GM18867 (cell line): Measurements from ENCODE around the gene CCDC121.

Experiments used
- ATAC-seq: cut with Tn5 transposase; IDR thresholded peaks from one replicate; pipeline ENCODE4 v1.9.1; 2021; ENCODE audit warnings: mild to moderate bottlenecking, moderate library complexity; ENCODE audit not compliant: unreplicated experiment

Gene CCDC121, protein sequence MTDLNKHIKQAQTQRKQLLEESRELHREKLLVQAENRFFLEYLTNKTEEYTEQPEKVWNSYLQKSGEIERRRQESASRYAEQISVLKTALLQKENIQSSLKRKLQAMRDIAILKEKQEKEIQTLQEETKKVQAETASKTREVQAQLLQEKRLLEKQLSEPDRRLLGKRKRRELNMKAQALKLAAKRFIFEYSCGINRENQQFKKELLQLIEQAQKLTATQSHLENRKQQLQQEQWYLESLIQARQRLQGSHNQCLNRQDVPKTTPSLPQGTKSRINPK

DNA sequence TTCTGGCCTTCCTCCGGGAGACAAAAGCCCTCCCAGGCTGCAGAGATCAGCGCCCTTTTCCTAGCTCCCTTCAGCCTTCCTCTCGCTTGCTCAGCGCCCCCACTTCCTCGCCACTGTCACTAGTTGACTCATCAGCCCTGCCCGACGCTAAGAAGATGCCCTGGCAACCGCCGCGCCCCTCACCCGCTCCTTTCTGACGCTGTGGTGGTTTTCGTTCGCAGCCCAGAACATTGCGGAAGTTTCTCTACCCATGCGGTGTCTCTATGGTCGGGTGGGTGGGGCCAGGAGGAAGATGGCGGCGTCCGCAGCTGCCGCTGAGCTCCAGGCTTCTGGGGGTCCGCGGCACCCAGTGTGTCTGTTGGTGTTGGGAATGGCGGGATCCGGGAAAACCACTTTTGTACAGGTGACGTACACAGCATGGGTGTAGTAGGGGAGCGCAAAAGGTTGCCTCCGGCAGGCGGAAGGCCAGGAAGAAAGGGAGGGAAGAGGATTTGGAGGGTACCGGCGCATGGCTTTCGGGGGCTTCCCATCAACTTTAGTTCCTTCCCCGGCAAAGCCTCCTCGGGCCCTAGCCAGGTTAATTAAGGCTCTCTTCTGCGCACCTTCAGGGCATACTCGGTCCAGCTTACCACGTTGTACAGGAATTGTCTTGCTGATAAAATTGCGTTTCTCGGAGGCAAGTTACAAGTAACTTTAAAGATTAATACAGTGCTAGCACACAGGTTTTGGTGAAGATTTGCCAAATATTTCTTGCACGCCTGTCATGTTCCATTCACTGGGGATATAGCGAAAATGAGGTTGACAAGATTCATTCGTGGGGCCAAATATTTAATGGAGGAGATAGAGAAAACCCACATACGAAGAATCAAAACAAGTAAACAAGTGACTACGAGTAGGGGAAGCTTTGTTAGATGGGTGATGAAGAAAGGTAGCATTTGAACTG lies at the start of gene CCDC121, which contains the start of gene GPN1:
Gene CCDC121, minus strand, starts transcription at position 246 of the 943 bp plus-strand sequence. CDS start 1,213 bp downstream, outside the sequence.
Gene GPN1, plus strand, starts transcription at position 284 of the 943 bp plus-strand sequence. Its CDS starts 9 bp downstream, at position 293.
- peak; percentile 99 for ATAC-seq

DNA sequence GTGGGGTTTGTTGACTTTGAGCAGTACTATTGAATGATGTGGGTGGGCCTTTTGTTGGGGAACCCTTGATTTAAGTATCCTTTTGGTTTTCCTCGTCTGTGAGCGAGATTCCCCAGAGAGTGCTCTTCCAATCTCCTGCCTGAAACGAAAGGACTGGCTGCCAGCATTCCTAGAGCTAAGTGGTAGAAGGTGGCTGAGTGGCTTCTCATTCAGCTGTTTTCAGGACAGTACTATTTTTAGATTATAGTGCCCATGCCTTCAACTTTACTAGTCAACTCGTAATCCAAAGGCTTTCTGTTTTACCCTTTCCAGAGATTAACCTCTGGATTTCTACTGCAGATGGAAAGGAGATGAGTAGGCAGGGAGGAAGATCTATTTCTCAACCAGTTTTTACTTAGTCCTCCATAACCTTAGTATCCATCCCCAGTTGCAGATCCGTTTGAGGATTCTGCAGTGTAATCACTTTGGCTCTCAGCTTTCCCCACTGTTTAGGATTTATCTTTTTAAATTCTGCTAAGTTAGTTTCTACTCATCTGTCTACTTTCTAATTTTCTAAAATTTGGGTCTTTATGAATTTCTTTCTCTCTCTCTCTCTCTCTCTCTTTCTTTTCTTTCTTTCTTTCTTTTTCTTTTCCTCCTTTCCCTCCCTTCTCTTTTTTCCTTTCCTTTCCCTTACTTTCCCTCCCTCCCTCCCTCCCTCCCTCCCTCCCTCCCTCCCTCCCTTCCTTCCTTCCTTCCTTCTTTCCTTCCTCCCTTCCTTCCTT lies 44.1 kb upstream of the CCDC121 start:
- ATAC-seq, result no peak

DNA sequence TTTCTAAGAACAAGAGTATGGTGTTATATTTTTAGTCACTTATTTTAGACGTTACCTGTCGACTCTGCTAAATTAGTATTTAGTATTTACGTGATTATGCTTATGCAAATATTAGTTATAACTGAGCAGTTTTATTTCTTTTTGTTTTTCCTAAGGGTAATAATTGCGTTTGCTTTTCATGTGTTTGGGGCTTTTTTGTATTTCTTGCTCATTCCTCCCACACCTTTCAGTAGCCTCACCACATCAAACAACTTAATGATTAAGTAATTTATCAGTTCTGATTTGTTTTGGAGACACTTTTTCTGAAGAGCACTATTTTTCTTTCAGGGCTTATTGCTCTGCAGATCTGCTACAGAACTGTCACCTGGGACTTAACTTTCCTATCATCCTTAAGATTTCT lies 42.4 kb upstream of the CCDC121 start:
- ATAC-seq, result no peak

DNA sequence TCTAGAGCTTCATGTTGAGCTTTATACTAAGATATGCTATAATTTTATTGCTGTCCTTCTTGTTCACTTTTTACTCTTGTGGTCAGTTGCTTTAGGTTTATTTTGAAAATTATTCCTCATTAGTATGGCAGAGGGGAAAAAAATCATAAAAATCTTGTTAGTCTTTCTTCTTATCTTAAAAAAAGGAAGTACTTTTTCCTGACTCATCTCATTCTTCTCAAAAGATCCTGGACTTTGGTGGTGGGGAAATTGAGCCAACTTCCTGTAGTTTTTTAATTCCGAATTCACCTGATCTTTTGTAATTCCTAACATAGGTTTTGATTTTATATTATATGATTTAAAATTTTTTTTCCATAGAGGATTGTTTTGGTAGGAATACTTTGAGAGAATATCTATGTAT lies 38.6 kb upstream of the CCDC121 start:
- no peak for ATAC-seq

DNA sequence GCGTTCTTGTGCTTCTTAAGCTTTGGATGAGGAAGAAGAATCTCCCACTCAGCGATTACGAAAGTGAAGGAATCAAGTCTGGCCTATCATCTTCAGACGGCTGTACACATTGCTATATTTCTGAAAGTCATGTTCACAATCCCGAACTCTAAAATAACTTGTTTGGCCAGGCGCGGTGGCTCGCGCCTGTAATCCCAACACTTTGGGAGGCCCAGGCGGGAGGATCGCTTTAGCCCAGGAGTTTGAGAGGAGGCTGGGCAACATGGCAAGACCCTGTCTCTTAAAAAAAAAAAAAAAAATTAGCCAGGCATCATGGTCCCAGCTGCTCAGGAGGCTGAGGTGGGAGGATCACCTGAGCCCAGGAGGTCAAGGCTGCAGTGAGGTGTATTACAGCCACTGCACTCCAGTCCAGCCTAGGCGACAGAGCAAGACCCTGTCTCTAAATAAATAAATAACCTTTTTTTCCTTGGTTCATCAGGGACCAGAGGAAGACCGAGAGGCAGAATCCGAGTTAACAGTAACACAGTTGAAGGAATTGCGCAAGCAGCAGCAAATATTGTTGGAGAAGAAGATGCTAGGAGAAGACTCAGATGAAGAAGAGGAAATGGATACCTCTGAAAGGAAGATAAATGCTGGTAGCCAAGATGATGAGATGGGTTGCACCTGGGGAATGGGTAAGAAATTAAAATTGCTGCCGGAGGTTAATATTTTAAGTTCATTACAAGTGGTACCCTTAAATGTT lies 36.0 kb upstream of the CCDC121 start:
- ATAC-seq, result no peak

DNA sequence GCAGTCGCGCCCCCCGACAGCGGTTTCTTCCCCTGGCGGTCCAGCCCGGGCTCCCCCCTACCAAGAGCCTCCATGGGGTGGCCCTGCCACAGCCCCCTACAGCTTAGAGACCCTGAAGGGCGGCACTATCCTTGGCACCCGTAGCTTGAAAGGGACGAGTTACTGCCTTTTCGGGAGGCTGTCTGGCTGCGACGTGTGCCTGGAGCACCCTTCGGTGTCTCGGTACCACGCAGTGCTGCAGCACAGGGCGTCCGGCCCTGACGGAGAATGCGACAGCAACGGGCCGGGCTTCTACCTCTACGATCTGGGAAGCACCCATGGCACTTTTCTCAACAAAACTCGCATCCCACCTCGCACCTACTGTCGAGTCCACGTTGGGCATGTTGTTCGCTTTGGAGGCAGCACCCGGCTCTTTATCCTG lies 35.4 kb upstream of the CCDC121 start:
- peak; percentile 17 for ATAC-seq

DNA sequence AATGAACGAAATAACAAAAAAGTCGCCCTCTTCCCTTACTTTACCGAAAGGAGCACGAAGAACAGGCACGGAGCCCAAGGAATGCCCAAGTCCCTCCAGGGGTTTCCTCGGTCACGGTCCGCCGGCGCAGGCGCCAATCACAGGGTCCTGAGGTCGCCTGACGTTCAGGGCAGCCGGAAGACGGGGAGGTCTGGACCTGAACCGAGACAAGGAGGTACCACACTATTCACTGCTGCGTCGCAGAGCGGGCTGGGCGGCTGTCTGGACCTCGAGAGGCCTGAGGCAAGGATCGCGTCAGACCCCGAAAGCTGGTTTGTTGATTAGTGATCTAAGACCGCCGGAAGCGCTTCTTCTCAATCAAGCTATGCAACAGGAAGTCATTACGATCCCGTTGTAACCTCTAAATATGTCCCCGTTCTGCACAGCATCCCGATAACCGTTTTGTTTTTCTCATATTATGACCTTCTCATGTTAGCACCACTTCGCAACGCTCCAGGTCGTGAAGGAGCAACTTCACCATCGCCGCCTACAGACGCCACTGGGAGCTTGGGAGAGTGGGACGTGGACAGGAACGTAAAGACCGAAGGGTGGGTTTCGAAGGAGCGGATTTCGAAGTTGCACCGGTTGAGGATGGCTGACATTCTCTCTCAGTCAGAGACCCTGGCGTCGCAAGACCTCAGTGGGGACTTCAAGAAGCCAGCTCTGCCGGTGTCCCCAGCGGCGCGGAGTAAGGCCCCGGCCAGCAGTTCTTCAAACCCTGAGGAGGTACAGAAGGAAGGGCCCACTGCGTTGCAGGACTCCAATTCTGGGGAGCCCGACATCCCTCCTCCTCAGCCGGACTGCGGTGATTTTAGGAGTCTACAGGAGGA lies 34.7 kb upstream of the CCDC121 start, which contains the start of the genes SLC4A1AP and SUPT7L:
Gene SLC4A1AP, plus strand, starts transcription at position 605 of the 869 bp plus-strand sequence. Its CDS starts 26 bp downstream, at position 631.
Gene SUPT7L, minus strand, starts transcription at position 330 of the 869 bp plus-strand sequence. CDS start 1,422 bp downstream, outside the sequence.
- ATAC-seq, result peak; percentile 71

DNA sequence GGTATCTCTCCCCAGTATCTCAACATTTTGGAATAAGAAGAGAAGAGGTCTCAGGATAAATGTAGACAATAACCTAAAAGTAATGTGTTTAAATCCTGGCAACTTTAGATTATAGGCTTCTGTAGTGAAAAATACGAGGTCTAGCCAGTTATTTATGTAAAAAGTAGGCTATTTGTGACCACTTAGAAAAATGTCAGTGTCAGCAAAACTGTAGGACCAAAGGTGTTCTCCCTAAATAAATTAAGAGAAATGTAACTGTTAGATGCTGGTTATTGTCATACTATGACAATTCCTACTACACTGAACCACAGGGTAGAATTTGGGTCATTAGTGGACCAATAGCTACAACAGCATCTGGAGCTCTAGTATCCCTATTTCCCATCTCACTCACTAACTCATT lies 32.6 kb upstream of the CCDC121 start:
- no peak for ATAC-seq

DNA sequence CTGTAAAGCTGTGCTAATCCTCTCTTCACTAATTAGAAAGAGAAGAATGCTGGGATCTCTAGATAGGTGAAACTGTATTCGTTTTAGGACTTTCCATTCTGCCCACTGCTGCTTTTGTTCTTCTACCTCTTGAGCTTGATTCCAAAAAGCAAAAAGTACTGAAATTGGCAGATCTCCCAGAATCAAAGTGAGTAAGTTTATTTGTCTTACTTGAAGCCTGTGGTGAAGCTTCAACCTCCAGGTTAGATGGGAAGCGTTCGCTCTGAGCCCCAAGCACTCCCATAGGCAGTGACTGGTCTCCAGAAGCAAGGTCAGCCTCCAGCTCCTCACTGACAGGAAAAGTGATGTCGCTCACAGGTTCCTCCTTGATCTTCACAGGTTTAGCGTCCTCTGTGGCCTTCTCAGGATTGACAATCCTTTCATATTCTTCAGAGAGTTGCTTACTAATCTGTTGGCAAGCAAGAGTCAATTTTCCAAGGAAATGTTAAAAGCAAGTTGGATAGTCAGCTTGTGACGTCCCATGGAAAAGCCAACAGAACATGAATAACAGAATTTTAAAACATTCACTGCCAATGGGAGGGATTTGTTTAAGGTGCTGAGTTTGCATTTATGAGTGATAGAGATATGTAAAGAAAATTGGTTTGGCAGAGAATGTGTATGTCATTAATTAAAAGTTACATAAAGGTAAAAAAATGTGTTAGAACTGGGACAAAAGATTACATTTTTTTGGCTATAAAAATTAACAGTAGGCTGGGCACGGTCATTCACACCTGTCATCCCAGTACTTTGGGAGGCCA lies 26.5 kb upstream of the CCDC121 start:
- ATAC-seq, result no peak

DNA sequence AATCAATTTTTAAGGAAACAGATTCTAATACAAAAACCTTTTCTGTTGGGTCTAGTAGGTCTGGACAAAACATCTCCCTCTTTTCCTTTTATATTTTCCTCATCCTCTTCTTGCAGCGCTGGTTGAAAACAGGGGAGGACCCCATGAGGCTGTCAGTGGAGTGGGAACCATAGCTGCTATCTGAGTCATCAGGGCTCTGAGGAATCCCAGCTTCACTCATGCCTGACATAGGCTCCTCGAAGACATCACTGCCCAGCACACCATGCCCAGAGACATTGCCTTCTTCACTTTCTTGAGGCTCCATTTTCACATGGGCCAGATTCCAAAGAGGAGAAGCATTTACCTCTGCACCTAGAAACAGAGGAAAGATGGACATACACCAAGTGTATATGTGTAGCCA lies 24.6 kb upstream of the CCDC121 start:
- ATAC-seq, result no peak

DNA sequence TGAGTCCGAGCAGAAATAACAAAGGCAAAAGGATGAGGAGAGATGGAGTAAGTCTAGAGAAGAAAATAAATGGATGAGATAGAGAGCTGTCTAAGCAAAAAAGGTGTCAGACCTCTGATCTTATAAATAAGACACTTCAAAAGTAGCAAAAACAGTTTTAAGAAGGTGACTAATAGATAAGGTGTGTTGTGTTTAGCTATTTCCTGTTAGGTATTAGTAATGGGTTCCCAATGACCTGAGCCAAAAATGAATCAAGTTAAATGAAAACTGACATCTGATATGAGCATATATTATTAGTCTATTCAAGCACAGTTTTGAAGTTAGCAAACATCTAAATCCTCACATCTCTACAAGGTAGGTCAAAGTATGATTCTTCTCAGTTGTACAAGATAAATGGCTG lies 24.0 kb upstream of the CCDC121 start:
- no peak for ATAC-seq

DNA sequence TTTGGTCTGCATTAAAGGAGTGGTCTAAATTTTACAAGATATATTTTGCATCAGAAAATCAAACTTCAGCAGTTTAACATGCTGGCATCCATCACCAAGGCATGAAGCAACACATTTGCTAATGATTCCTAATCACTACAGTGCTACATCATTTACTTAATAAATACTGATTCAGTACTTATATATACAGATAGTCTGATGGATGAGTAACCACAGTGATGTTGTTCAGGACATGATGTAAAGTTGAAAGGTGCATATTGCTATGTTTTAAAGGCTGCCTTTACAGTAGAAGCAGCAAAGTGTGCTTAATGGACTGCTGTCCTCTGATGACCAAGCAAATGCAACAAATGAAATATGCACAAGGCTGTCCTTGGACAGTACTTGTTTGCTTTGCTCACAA lies 23.5 kb upstream of the CCDC121 start:
- ATAC-seq, result no peak

DNA sequence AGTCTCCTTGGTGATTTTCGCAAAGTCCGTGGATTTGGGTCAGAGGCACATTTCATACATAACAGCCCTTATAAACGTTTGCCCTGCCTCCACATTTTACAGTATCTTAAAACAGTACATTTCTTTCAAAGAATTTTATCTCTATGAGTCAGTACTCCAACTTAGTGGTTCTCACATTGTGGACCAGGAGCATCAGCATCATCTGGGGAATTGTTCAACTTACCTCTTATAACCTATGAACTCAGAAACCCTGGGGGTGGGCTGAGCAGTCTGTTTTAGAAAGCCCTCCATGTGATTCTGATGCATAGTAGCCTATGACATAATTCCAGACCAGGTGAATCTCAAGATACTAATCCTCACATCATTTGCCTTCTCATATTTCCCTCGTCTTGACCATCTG lies 22.2 kb upstream of the CCDC121 start:
- no peak for ATAC-seq

DNA sequence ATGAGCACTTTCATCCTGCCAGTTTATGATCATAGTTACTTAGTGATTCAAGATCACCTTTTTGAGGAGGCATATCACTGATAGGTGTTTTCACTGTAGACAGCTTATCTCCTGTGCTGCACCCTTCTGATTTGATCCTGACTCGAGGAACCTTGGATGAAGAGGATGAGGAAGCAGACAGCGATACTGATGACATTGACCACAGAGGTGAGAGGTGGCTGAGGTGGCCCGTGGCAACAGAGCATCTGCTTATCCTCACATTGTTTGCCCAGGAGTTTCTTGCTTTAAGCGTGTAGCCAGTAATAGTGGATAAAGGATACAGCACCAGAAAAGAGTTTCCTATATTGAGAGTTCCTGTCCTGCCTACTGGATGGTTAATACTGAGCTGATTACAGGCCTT lies 18.9 kb upstream of the CCDC121 start:
- no peak for ATAC-seq

DNA sequence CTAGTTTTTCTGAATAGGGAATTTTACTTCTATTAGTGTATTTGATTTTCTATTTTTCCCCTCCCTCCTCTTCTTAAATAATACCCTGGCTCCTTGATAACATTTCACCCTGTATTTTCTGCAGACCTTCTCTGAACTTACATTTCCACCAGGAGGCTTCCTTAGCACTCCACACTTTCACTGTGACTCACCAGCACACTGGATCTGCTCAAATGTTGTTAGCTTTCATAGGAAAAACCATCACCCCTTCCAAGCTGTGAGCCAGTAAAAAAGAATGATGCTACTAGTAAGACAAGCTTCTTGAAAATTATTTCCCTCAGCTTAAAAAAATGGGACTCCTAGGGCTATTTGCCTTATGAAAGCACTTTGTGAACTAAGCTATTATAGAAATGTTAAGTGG lies 18.5 kb upstream of the CCDC121 start:
- ATAC-seq, result no peak

DNA sequence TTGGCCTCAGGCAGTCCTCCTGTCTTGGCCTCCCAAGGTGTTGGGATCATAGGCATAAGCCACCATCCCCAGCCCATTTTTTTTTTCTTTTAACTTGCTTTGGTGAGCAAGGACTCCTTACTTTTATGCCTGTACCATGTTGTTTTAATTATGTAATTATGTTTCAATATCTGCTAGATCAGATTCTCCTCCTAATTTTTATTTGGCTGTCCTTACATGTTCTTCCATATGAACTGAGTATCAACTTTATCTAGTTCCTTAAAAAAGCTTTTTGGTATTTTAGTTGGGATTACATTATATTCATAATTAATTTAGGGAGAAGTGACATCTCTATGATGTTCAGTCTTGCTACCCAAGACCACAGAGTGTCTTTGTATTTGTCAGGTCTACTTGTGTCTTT lies 16.4 kb upstream of the CCDC121 start:
- ATAC-seq, result no peak

DNA sequence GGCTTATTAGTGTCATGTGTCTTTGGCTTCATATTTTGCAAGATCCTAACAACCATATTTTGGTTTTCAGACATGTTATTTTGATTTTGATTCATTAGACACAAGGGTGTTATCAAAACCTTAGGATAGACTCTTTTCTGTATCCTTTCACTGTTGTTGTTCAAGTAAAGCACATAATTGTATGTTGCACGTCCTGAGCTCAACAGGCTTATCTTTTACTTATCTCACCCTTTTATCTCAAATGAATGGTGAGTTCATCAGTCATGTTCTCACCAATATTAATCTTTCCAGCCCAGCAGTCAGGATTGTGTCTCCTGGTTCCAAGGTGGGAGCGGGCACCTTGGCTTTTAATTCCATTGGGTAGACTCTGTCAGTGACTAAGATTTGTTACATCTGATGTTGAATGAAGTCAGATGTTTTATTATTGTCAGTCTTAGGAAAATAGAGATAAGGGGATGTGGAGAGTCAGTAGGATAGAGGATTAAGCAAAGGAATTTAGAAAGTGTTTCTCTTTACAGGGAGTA lies 12.0 kb upstream of the CCDC121 start:
- ATAC-seq, result no peak

DNA sequence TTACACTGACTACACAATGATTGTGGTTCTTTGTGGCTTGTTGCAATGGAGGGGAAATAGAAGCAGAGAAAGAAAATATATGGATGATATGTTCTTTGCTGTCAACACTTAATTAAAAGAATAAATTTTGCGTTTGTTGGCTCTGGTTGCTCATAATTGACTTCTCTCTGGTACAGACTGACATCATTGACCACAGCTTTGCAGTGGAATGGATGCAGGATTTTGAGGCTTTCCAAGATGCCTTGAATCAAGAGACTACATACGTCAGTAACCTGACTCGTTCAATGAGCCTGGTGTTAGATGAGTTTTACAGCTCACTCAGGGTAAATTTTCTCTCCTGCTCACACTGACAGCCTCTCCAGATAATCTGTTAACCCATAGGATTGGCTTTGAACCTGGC lies 9.9 kb upstream of the CCDC121 start:
- ATAC-seq, result no peak
